Fibroblast of pulmonary artery (primary cell): ENCODE results near the gene LDB2.

Experiments
- DNase-seq: peaks from one replicate; pipeline ENCODE4 v3.0.0-alpha.2; 2010; ENCODE audit warnings: low read depth
- H3K4me3 ChIP-seq: replicated peaks from 2 replicates; pipeline ENCODE4 v1.5.1; 2011; ENCODE audit warnings: low read depth, mild to moderate bottlenecking, control low read depth, low read length, moderate library complexity
- TF ChIP-seq, protein P1 (sequence below): IDR thresholded peaks from 2 replicates; pipeline ENCODE4 v1.5.1; 2011; ENCODE audit warnings: mild to moderate bottlenecking, control low read depth, low read length, inconsistent platforms; ENCODE audit errors: missing control alignments

LDB2 gene

DNA sequence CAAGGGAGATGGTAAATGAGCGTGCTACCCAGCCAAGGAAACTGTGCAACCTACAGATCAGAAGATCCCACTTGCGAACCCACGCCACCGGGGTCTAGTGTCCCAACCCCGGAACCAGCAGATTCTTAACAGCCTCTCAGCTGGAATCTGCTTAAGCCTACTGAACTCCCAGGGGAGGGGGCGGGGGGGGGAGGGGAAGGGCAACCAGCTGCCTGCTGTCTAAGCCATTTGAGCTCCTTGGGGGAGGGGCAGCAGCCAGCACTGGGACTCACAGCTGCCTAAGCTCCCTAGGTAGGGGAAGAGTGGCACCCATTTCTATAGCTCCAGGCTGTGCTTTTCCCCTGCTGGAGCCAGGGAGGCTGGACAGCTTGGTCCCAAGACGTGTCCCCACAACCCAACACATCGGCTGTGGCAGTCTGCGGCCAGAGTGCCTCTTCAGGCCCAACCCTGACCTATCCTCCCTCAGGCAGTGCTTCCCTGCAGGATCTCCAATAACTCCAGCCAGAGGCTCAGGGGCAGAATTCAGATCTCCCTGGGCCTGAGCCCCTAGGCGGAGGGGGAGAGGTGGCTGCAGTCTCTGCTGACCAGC lies 289.2 kb downstream of the LDB2 start:
- TF ChIP-seq, protein P1, sequence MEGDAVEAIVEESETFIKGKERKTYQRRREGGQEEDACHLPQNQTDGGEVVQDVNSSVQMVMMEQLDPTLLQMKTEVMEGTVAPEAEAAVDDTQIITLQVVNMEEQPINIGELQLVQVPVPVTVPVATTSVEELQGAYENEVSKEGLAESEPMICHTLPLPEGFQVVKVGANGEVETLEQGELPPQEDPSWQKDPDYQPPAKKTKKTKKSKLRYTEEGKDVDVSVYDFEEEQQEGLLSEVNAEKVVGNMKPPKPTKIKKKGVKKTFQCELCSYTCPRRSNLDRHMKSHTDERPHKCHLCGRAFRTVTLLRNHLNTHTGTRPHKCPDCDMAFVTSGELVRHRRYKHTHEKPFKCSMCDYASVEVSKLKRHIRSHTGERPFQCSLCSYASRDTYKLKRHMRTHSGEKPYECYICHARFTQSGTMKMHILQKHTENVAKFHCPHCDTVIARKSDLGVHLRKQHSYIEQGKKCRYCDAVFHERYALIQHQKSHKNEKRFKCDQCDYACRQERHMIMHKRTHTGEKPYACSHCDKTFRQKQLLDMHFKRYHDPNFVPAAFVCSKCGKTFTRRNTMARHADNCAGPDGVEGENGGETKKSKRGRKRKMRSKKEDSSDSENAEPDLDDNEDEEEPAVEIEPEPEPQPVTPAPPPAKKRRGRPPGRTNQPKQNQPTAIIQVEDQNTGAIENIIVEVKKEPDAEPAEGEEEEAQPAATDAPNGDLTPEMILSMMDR = no peak
- H3K4me3 ChIP-seq = no peak overlapping the region
- no peak for DNase-seq

DNA sequence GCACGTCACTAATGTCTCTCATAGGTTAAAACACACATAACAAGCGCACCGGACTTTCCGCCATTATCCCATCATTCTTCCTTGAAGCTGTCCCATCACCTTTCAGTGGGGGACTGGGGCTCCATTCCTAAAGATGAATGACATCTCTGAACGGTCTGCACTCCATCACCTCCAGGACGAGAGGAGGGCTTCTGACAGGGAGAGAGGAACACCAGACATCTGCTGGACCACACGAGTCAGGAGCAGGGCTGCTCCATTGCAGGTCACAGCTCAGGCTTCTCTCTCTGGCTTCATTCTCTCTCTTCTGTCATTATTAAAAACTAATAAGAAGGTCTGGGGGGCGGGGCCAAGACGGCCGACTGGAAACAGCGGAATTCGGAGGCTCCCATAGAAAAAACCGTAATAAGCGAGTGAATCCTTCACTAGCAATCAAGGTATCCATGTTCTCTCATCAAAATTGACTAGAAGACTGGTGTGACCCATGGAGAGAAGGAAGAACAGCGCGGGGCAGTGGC lies 289.8 kb downstream of the LDB2 start:
- no peak for DNase-seq
- no peak overlapping the region for H3K4me3 ChIP-seq
- TF ChIP-seq, protein P1 = no peak

DNA sequence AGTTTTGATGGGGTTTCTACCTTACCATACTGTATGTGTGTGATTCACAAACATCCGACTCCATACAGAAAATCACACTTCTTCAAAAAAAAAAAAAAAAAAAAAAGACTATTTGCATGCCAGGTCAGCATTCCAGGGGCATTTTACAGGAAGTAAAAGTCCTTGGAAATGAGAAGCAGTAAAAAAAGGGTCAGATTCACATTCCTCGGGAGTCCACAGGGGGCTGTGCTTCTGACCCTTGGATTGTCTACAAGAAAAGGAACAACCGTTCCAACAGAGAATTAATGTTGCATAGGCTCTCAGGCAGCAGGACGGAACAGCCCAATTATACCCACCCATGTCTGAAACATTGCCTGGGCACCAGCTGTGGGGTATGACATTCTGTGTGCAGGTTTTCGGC lies 290.3 kb downstream of the LDB2 start:
- TF ChIP-seq, protein P1 = no peak
- peak; percentile 39 for DNase-seq
- no peak overlapping the region for H3K4me3 ChIP-seq

DNA sequence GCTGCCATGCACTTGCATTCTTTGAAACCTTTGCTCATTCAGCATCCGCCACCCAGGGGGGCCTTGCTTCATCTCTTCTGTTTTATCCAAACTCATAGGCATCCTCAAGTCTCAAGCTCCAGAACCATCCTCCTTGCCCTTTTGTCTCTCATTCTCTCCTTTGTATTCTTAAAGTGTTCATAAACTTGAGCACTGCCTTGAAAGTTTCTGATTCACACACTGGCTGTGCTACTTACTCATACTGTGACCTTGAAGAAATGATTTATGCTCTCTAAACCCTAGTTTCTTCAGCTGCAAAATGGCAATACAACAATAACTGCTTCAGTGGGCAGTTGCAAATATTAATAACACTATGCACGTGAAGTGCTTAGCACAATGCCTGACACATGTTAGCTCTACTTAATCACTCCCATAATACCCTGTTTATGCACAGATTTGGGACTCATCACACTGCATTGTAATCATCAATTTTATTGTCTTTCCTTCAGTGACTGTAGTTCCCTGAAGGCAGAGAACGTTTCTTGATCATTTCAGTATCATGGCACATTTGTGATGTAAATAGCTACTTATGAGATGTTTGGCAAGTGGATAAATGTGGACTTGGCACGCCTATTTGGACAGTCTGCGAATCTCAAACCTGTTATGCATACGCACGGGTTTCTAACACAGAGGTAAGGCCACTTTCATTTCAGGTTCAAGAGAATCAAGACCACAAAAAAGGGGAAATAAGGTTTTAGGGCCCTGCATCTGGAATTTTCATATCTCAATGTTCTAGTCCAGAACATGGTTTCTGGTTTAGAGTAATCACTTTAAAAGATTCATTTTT lies 291.0 kb downstream of the LDB2 start:
- TF ChIP-seq, protein P1 = no peak
- H3K4me3 ChIP-seq = no peak overlapping the region
- DNase-seq = no peak

DNA sequence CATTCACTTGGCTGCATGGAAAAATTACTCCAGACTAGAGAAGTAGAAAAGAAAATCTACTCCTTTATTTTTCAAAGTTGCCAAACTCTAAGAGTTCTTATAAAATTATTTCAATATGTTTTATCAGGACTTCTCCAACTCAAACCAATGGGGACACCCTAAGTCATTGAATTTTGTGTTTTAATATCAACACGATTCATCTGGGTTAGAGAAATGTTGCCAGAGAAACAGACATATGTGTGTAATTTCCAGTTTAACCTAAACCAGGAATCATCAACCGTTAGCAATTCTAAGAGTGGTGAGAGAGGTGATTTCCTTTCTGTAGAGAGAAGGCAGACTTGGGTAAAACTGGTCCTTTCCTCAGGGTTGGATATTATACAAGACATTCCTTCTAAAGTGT lies 291.8 kb downstream of the LDB2 start:
- TF ChIP-seq, protein P1 = no peak

DNA sequence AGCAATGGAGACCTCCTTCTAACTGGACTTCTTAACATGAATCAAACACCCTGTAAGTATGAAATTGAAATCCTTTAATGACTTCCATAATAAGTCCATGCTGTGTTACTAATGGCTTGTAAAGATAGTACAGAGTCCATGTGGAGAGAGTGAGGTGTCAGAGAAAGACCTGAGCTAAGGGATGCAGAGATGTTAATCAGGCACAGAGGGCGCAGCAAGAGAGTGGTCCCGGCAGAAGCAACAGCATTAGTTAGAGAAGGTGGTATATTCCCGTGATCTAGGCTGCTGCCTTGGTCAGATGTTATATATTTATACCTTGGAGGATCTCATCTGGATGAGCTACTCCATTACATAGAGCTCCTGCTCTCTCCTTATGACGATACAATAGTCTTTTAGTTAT lies 295.3 kb downstream of the LDB2 start:
- no peak for DNase-seq
- TF ChIP-seq, protein P1 = no peak
- no peak overlapping the region for H3K4me3 ChIP-seq

More for the DNA sequence above, 291.8 kb downstream of the LDB2 start:
- no peak overlapping the region for H3K4me3 ChIP-seq
- no peak for DNase-seq
